ENCODE results near the gene CSF3R. TPM values are rescaled to one million over a fixed set of nuclear protein-coding genes. Genes with fewer than 3 reads are reported as not detected.

Gene CSF3R
- polyA plus RNA-seq, 1 donor from 2014 or later: not detected

DNA sequence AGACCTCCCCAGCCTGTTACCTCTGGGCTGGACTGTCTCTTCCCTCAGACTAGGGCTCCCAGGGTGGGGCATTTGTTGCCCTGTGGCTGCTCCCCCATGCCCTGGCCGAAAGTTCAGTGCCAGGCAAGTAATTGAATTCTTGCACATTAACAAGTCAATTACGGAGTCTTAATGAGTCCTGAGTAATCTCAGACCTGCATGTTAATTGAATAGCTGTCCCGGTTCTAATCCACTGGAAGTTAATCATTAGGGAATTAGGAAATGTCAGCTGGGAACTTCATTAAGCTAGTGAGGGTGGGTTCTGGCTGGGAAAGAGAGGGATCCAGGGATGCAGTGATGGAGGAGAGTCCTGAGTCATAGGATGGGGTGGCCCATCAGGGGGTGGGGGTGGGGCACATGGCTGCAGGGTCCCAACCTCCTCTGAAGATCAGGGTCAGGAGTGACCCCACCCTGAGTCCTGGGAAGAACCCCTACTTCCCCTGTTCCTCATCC, 47.1 kb upstream of the CSF3R start:
- H3K9me2 ChIP-seq (ENCODE audit: insufficient read depth, low read length): no peaks in the 10 kb centered on the region
- no peaks in the 10 kb centered on the region for H3K27me3 ChIP-seq (ENCODE audit: insufficient read depth, low read depth, low read length)
- no peaks in the 10 kb centered on the region for H3F3A ChIP-seq (ENCODE audit: insufficient read depth, low read length, poor library complexity, severe bottlenecking)
- H4K20me1 ChIP-seq (ENCODE audit: insufficient read depth): no peaks in the 10 kb centered on the region
- no peaks in the 10 kb centered on the region for H3K79me2 ChIP-seq (replicated peaks; ENCODE audit: insufficient read depth, low read length)
- H3K4me2 ChIP-seq (ENCODE audit: low read length): no peak overlapping the region
- TF ChIP-seq REST (IDR thresholded peaks at IDR 0.05; ENCODE audit: borderline replicate concordance): no peak
- no peak for TF ChIP-seq SMC3 (conservative IDR thresholded peaks at IDR 0.05; ENCODE audit: poor library complexity)
- no peak for TF ChIP-seq TAF1 (IDR thresholded peaks at IDR 0.05; ENCODE audit: low read depth)
- TF ChIP-seq EZH2 (IDR thresholded peaks at IDR 0.05; ENCODE audit: borderline replicate concordance, insufficient read depth, low read length, poor library complexity, severe bottlenecking): no peak
- TF ChIP-seq POLR2AphosphoS5 (IDR thresholded peaks at IDR 0.05): no peak
- TF ChIP-seq RAD21 (conservative IDR thresholded peaks at IDR 0.05): no peak
- TF ChIP-seq, protein P1, sequence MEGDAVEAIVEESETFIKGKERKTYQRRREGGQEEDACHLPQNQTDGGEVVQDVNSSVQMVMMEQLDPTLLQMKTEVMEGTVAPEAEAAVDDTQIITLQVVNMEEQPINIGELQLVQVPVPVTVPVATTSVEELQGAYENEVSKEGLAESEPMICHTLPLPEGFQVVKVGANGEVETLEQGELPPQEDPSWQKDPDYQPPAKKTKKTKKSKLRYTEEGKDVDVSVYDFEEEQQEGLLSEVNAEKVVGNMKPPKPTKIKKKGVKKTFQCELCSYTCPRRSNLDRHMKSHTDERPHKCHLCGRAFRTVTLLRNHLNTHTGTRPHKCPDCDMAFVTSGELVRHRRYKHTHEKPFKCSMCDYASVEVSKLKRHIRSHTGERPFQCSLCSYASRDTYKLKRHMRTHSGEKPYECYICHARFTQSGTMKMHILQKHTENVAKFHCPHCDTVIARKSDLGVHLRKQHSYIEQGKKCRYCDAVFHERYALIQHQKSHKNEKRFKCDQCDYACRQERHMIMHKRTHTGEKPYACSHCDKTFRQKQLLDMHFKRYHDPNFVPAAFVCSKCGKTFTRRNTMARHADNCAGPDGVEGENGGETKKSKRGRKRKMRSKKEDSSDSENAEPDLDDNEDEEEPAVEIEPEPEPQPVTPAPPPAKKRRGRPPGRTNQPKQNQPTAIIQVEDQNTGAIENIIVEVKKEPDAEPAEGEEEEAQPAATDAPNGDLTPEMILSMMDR (IDR thresholded peaks at IDR 0.05; ENCODE audit: poor library complexity, severe bottlenecking): no peak
- TF ChIP-seq MXI1 (conservative IDR thresholded peaks at IDR 0.05; ENCODE audit: poor library complexity, severe bottlenecking): no peak
- no peak for TF ChIP-seq EP300 (conservative IDR thresholded peaks at IDR 0.05; ENCODE audit: poor library complexity, severe bottlenecking)
- no peaks in the 10 kb centered on the region for H3K36me3 ChIP-seq (ENCODE audit: insufficient read depth, low read length)
- no peak overlapping the region for H2AFZ ChIP-seq (ENCODE audit: low read depth, low read length)
- peaks cover 2% of the 10 kb centered on the region for H3K9me3 ChIP-seq (ENCODE audit: low read length)
- H3K27ac ChIP-seq (ENCODE audit: low read length): no peak overlapping the region
- no peak overlapping the region for H3K4me3 ChIP-seq (ENCODE audit: low read length)
- H3K9ac ChIP-seq (ENCODE audit: low read length): no peak overlapping the region

GRCh38 chr1:36528361-36529349, 45.9 kb upstream of the CSF3R start:
- TF ChIP-seq EP300 (conservative IDR thresholded peaks at IDR 0.05; ENCODE audit: poor library complexity, severe bottlenecking) (no peak), SMC3 (conservative IDR thresholded peaks at IDR 0.05; ENCODE audit: poor library complexity) (no peak), TAF1 (IDR thresholded peaks at IDR 0.05; ENCODE audit: low read depth) (no peak), POLR2AphosphoS5 (IDR thresholded peaks at IDR 0.05) (no peak), MXI1 (conservative IDR thresholded peaks at IDR 0.05; ENCODE audit: poor library complexity, severe bottlenecking) (no peak)
- TF ChIP-seq, protein P1 (IDR thresholded peaks at IDR 0.05; ENCODE audit: poor library complexity, severe bottlenecking): no peak
- H4K20me1 ChIP-seq (ENCODE audit: insufficient read depth): no peaks in the 10 kb centered on the region

More at GRCh38 chr1:36528361-36529349, 45.9 kb upstream of the CSF3R start:
- Histone ChIP-seq H3K4me2 (ENCODE audit: low read length) (no peak overlapping the region), H3K36me3 (ENCODE audit: insufficient read depth, low read length) (no peaks in the 10 kb centered on the region), H3K9me3 (ENCODE audit: low read length) (peaks cover 2% of the 10 kb centered on the region), H3K9me2 (ENCODE audit: insufficient read depth, low read length) (no peaks in the 10 kb centered on the region), H3F3A (ENCODE audit: insufficient read depth, low read length, poor library complexity, severe bottlenecking) (no peaks in the 10 kb centered on the region), H2AFZ (ENCODE audit: low read depth, low read length) (no peak overlapping the region), H3K27ac (ENCODE audit: low read length) (no peak overlapping the region), H3K9ac (ENCODE audit: low read length) (no peak overlapping the region), H3K4me3 (ENCODE audit: low read length) (no peak overlapping the region), H3K79me2 (replicated peaks; ENCODE audit: insufficient read depth, low read length) (no peaks in the 10 kb centered on the region), H3K27me3 (ENCODE audit: insufficient read depth, low read depth, low read length) (no peaks in the 10 kb centered on the region)
